HL-60 (cell line): ENCODE data around the gene GNAS.

ENCODE experiments used
- CTCF ChIP-seq: IDR thresholded peaks from one replicate; pipeline ENCODE4 v1.5.1; 2011; ENCODE audit warnings: low read length, control low read depth, inconsistent platforms; ENCODE audit not compliant: insufficient read depth
- GABPA ChIP-seq: IDR thresholded peaks from 2 replicates; pipeline ENCODE4 v1.6.1; 2012; ENCODE audit warnings: low read depth
- POLR2AphosphoS5 ChIP-seq: IDR thresholded peaks from 2 replicates; pipeline ENCODE4 v1.6.1; 2012; ENCODE audit warnings: low read depth
- REST ChIP-seq: IDR thresholded peaks from 2 replicates; pipeline ENCODE4 v1.6.1; 2012; ENCODE audit warnings: low read depth; ENCODE audit not compliant: insufficient replicate concordance
- SPI1 ChIP-seq: IDR thresholded peaks from 2 replicates; pipeline ENCODE4 v1.6.1; 2012; ENCODE audit warnings: low read depth, mild to moderate bottlenecking, borderline replicate concordance

DNA sequence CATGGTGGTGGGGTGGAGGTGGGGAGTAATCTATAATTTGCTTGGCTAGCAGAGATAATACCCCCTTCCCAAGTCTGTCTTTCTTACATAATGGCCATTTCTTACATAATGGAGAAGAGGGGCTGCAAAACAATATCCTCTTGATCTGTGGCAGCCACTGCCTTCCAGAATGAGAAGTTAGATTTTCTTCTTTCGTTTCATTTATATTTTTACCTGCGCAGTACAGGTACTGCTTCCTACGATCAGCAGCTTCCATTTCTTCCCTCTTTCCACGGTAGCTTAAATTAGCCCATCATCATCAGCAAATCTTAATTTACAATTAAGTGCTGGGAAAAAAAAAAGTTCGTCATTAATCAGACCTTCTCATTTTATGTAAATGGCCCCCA is 30.2 kb downstream of the GNAS start:
- no peak for TF ChIP-seq POLR2AphosphoS5
- no peak for TF ChIP-seq GABPA
- no peak for TF ChIP-seq CTCF
- TF ChIP-seq SPI1: no peak
- no peak for TF ChIP-seq REST
